Measurements from ENCODE around the gene UIMC1.

UIMC1 gene

GRCh38 chr5:176889321-176890280 lies 117.0 kb downstream of the UIMC1 start:
- Histone ChIP-seq H3K9me3 (ENCODE audit: control insufficient read depth, insufficient read depth, low read length) (no peaks in the 10 kb centered on the region), H3K27ac (ENCODE audit: low read depth, low read length) (no peak overlapping the region), H3K36me3 (ENCODE audit: control insufficient read depth, low read length) (no peaks in the 10 kb centered on the region), H3K79me2 (ENCODE audit: control insufficient read depth, low read length) (no peaks in the 10 kb centered on the region), H3F3A (ENCODE audit: control insufficient read depth, insufficient read depth) (no peaks in the 10 kb centered on the region), H3K4me1 (ENCODE audit: control insufficient read depth, low read length) (no peaks in the 10 kb centered on the region), H3K4me3 (ENCODE audit: low read length) (no peak overlapping the region), H4K20me1 (ENCODE audit: control insufficient read depth, insufficient read depth, low read depth, low read length) (no peaks in the 10 kb centered on the region), H3K4me2 (ENCODE audit: low read length) (no peak overlapping the region), H3K9me2 (replicated peaks; ENCODE audit: control insufficient read depth, low read length) (no peaks in the 10 kb centered on the region), H3K27me3 (ENCODE audit: control insufficient read depth, low read length) (peaks cover 6% of the 10 kb centered on the region; the same call in 1 of the 2 replicates)
- TF ChIP-seq CTCF (IDR thresholded peaks at IDR 0.05; ENCODE audit: low read depth, low read length, poor library complexity, severe bottlenecking) (no peak), EZH2phosphoT487 (IDR thresholded peaks at IDR 0.05; ENCODE audit: borderline replicate concordance, low read length) (no peak)

- Histone ChIP-seq H3K9me3 (ENCODE audit: control insufficient read depth, insufficient read depth, low read length) (no peaks in the 10 kb centered on the region), H3K27me3 (ENCODE audit: control insufficient read depth, low read length) (peaks cover 6% of the 10 kb centered on the region; the same call in 1 of the 2 replicates), H3K4me2 (ENCODE audit: low read length) (no peak overlapping the region), H3F3A (ENCODE audit: control insufficient read depth, insufficient read depth) (no peaks in the 10 kb centered on the region), H3K27ac (ENCODE audit: low read depth, low read length) (no peak overlapping the region), H3K36me3 (ENCODE audit: control insufficient read depth, low read length) (no peaks in the 10 kb centered on the region), H3K4me1 (ENCODE audit: control insufficient read depth, low read length) (no peaks in the 10 kb centered on the region), H3K79me2 (ENCODE audit: control insufficient read depth, low read length) (no peaks in the 10 kb centered on the region), H4K20me1 (ENCODE audit: control insufficient read depth, insufficient read depth, low read depth, low read length) (no peaks in the 10 kb centered on the region), H3K9me2 (replicated peaks; ENCODE audit: control insufficient read depth, low read length) (no peaks in the 10 kb centered on the region), H3K4me3 (ENCODE audit: low read length) (no peak overlapping the region)
- TF ChIP-seq EZH2phosphoT487 (IDR thresholded peaks at IDR 0.05; ENCODE audit: borderline replicate concordance, low read length) (no peak), CTCF (IDR thresholded peaks at IDR 0.05; ENCODE audit: low read depth, low read length, poor library complexity, severe bottlenecking) (no peak)
Observed at GRCh38 chr5:176888865-176889165, 117.8 kb downstream of the UIMC1 start.

- no peak overlapping the region for H3K27ac ChIP-seq (ENCODE audit: low read depth, low read length)
- no peaks in the 10 kb centered on the region for H3K36me3 ChIP-seq (ENCODE audit: control insufficient read depth, low read length)
- H3F3A ChIP-seq (ENCODE audit: control insufficient read depth, insufficient read depth), result no peaks in the 10 kb centered on the region
- no peaks in the 10 kb centered on the region for H3K4me1 ChIP-seq (ENCODE audit: control insufficient read depth, low read length)
- no peaks in the 10 kb centered on the region for H4K20me1 ChIP-seq (ENCODE audit: control insufficient read depth, insufficient read depth, low read depth, low read length)
- no peak overlapping the region for H3K4me2 ChIP-seq (ENCODE audit: low read length)
- no peak for TF ChIP-seq EZH2phosphoT487 (IDR thresholded peaks at IDR 0.05; ENCODE audit: borderline replicate concordance, low read length)
- TF ChIP-seq CTCF (IDR thresholded peaks at IDR 0.05; ENCODE audit: low read depth, low read length, poor library complexity, severe bottlenecking), result no peak
- H3K79me2 ChIP-seq (ENCODE audit: control insufficient read depth, low read length), result no peaks in the 10 kb centered on the region
- H3K9me3 ChIP-seq (ENCODE audit: control insufficient read depth, insufficient read depth, low read length), result no peaks in the 10 kb centered on the region
- no peaks in the 10 kb centered on the region for H3K9me2 ChIP-seq (replicated peaks; ENCODE audit: control insufficient read depth, low read length)
- H3K4me3 ChIP-seq (ENCODE audit: low read length), result no peak overlapping the region
- H3K27me3 ChIP-seq (ENCODE audit: control insufficient read depth, low read length), result peaks cover 6% of the 10 kb centered on the region; the same call in 1 of the 2 replicates
Observed at GRCh38 chr5:176888016-176888864, 118.3 kb downstream of the UIMC1 start.
